ENCODE measurements around the gene SCRG1.

SCRG1 gene

DNA sequence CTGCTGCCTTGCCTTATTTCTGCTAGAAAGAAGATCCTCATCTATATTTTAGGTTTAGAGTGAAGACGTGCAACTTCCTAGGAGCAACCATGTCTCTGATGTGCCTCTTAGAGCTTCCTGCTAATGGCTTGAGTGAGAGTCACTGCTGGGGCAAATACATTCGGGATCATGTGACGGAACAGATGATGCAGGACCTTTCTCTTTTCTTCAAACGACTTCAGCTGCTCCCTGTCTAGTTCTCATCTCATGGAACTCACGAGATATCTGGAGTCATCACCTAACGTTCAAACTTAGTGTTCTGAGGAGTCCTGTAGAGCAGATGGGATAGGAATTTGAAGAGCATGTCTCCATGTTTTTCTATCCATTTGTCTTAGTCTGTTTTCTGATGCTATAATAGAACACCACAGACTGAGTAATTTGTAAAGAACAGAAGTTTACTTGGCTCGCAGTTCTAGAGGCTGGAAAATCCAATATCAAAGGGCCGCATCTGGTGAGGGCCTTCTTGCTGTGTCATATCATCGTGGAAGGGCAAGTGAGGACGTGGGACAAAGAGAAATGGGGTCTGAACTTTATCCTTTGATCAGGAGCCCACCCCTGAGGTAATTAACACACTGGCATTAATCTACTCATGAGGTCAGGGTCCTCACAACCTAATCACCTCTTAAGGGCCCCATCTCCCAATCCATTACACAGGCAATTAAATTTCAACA, 43.5 kb upstream of the SCRG1 start:
- Histone ChIP-seq H3K27ac (ENCODE audit: extremely low read depth, low read depth, low read length) (no peak overlapping the region), H3K4me1 (ENCODE audit: control insufficient read depth, insufficient read depth, low read length) (peaks cover 4% of the 10 kb centered on the region), H3K4me3 (ENCODE audit: low read depth, low read length) (no peak overlapping the region), H3K9me3 (ENCODE audit: control insufficient read depth, insufficient read depth, low read depth, low read length) (no peaks in the 10 kb centered on the region), H3K36me3 (ENCODE audit: control insufficient read depth in 2 of 2, insufficient read depth in 1 of 2, low read length in 2 of 2) (no peaks in the 10 kb centered on the region)
- CTCF ChIA-PET, result no interaction called here
- TF ChIP-seq ZNF184 (tag by site-specific recombination; IDR thresholded peaks at IDR 0.05), result no peak
- no peak for TF ChIP-seq ZNF548 (tag by site-specific recombination; IDR thresholded peaks at IDR 0.05)
- TF ChIP-seq KLF8 (tag by site-specific recombination; IDR thresholded peaks at IDR 0.05), result no peak
- TF ChIP-seq, protein P1, sequence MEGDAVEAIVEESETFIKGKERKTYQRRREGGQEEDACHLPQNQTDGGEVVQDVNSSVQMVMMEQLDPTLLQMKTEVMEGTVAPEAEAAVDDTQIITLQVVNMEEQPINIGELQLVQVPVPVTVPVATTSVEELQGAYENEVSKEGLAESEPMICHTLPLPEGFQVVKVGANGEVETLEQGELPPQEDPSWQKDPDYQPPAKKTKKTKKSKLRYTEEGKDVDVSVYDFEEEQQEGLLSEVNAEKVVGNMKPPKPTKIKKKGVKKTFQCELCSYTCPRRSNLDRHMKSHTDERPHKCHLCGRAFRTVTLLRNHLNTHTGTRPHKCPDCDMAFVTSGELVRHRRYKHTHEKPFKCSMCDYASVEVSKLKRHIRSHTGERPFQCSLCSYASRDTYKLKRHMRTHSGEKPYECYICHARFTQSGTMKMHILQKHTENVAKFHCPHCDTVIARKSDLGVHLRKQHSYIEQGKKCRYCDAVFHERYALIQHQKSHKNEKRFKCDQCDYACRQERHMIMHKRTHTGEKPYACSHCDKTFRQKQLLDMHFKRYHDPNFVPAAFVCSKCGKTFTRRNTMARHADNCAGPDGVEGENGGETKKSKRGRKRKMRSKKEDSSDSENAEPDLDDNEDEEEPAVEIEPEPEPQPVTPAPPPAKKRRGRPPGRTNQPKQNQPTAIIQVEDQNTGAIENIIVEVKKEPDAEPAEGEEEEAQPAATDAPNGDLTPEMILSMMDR (tag by site-specific recombination; IDR thresholded peaks at IDR 0.05), result no peak
- TF ChIP-seq, protein P2, sequence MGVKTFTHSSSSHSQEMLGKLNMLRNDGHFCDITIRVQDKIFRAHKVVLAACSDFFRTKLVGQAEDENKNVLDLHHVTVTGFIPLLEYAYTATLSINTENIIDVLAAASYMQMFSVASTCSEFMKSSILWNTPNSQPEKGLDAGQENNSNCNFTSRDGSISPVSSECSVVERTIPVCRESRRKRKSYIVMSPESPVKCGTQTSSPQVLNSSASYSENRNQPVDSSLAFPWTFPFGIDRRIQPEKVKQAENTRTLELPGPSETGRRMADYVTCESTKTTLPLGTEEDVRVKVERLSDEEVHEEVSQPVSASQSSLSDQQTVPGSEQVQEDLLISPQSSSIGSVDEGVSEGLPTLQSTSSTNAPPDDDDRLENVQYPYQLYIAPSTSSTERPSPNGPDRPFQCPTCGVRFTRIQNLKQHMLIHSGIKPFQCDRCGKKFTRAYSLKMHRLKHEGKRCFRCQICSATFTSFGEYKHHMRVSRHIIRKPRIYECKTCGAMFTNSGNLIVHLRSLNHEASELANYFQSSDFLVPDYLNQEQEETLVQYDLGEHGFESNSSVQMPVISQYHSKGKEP (tag by site-specific recombination; IDR thresholded peaks at IDR 0.05), result no peak
- TF ChIP-seq, protein P3, sequence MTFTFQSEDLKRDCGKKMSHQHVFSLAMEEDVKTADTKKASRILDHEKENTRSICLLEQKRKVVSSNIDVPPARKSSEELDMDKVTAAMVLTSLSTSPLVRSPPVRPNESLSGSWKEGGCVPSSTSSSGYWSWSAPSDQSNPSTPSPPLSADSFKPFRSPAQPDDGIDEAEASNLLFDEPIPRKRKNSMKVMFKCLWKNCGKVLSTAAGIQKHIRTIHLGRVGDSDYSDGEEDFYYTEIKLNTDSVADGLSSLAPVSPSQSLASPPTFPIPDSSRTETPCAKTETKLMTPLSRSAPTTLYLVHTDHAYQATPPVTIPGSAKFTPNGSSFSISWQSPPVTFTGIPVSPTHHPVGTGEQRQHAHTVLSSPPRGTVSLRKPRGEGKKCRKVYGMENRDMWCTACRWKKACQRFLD (tag by site-specific recombination; IDR thresholded peaks at IDR 0.05), result no peak
- no peak for TF ChIP-seq ZBTB1 (tag by site-specific recombination; IDR thresholded peaks at IDR 0.05)
- no peak for TF ChIP-seq SCRT2 (tag by site-specific recombination; IDR thresholded peaks at IDR 0.05)
- TF ChIP-seq, protein P4, sequence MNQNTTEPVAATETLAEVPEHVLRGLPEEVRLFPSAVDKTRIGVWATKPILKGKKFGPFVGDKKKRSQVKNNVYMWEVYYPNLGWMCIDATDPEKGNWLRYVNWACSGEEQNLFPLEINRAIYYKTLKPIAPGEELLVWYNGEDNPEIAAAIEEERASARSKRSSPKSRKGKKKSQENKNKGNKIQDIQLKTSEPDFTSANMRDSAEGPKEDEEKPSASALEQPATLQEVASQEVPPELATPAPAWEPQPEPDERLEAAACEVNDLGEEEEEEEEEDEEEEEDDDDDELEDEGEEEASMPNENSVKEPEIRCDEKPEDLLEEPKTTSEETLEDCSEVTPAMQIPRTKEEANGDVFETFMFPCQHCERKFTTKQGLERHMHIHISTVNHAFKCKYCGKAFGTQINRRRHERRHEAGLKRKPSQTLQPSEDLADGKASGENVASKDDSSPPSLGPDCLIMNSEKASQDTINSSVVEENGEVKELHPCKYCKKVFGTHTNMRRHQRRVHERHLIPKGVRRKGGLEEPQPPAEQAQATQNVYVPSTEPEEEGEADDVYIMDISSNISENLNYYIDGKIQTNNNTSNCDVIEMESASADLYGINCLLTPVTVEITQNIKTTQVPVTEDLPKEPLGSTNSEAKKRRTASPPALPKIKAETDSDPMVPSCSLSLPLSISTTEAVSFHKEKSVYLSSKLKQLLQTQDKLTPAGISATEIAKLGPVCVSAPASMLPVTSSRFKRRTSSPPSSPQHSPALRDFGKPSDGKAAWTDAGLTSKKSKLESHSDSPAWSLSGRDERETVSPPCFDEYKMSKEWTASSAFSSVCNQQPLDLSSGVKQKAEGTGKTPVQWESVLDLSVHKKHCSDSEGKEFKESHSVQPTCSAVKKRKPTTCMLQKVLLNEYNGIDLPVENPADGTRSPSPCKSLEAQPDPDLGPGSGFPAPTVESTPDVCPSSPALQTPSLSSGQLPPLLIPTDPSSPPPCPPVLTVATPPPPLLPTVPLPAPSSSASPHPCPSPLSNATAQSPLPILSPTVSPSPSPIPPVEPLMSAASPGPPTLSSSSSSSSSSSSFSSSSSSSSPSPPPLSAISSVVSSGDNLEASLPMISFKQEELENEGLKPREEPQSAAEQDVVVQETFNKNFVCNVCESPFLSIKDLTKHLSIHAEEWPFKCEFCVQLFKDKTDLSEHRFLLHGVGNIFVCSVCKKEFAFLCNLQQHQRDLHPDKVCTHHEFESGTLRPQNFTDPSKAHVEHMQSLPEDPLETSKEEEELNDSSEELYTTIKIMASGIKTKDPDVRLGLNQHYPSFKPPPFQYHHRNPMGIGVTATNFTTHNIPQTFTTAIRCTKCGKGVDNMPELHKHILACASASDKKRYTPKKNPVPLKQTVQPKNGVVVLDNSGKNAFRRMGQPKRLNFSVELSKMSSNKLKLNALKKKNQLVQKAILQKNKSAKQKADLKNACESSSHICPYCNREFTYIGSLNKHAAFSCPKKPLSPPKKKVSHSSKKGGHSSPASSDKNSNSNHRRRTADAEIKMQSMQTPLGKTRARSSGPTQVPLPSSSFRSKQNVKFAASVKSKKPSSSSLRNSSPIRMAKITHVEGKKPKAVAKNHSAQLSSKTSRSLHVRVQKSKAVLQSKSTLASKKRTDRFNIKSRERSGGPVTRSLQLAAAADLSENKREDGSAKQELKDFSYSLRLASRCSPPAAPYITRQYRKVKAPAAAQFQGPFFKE (tag by site-specific recombination; IDR thresholded peaks at IDR 0.05; ENCODE audit: borderline replicate concordance), result no peak
- no peak for TF ChIP-seq SP2 (tag by site-specific recombination; IDR thresholded peaks at IDR 0.05)
- TF ChIP-seq SETDB1 (IDR thresholded peaks at IDR 0.05; ENCODE audit: insufficient read length, low read length), result no peak
- no peak for TF ChIP-seq ZNF610 (tag by site-specific recombination; IDR thresholded peaks at IDR 0.05; ENCODE audit: borderline replicate concordance)
- POLR2A ChIA-PET, result no interaction called here

DNA sequence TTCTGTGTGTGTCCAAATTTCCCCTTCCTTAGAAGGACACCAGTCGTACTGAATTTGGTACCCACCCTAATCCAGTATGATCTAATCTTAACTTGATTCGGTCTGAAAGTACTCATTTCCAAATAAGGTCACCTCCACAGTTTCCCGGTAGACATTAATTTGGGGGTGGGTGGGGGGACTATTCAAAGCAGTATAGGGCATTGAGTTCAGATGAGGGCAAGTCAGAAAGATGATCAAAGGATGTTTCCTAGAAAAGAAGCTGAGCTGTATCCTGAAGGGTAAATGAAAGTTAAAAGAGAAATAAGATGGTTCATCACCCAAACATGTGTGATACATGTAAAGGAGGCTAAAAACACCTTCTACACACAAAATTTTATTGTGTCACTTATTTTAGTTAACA, 42.0 kb upstream of the SCRG1 start:
- H3K4me1 ChIP-seq (ENCODE audit: control insufficient read depth, insufficient read depth, low read length), result peaks cover 7% of the 10 kb centered on the region
- no peak overlapping the region for H3K4me3 ChIP-seq (ENCODE audit: low read depth, low read length)
- ChIA-PET POLR2A (no interaction called here), CTCF (interaction anchor here (0.6 kb wide), 1 partner anchor 913 kb away, joined by 3 read pairs; no protein-coding TSS in a partner anchor)
- no peak overlapping the region for H3K27ac ChIP-seq (ENCODE audit: extremely low read depth, low read depth, low read length)
- no peaks in the 10 kb centered on the region for H3K36me3 ChIP-seq (ENCODE audit: control insufficient read depth in 2 of 2, insufficient read depth in 1 of 2, low read length in 2 of 2)
- H3K9me3 ChIP-seq (ENCODE audit: control insufficient read depth, insufficient read depth, low read depth, low read length), result no peaks in the 10 kb centered on the region
- no peak for TF ChIP-seq ZNF529 (tag by site-specific recombination; IDR thresholded peaks at IDR 0.05; ENCODE audit: insufficient replicate concordance)
- no peak for TF ChIP-seq HOXD13 (CRISPR knock-in tag; IDR thresholded peaks at IDR 0.05; ENCODE audit: borderline replicate concordance)
- TF ChIP-seq SP2 (tag by site-specific recombination; IDR thresholded peaks at IDR 0.05), result no peak
- no peak for TF ChIP-seq KLF10 (tag by site-specific recombination; IDR thresholded peaks at IDR 0.05)
- TF ChIP-seq, protein P5, sequence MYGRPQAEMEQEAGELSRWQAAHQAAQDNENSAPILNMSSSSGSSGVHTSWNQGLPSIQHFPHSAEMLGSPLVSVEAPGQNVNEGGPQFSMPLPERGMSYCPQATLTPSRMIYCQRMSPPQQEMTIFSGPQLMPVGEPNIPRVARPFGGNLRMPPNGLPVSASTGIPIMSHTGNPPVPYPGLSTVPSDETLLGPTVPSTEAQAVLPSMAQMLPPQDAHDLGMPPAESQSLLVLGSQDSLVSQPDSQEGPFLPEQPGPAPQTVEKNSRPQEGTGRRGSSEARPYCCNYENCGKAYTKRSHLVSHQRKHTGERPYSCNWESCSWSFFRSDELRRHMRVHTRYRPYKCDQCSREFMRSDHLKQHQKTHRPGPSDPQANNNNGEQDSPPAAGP (tag by site-specific recombination; IDR thresholded peaks at IDR 0.05), result no peak
- TF ChIP-seq KLF7 (tag by site-specific recombination; IDR thresholded peaks at IDR 0.05; ENCODE audit: borderline replicate concordance), result no peak
- TF ChIP-seq, protein P6, sequence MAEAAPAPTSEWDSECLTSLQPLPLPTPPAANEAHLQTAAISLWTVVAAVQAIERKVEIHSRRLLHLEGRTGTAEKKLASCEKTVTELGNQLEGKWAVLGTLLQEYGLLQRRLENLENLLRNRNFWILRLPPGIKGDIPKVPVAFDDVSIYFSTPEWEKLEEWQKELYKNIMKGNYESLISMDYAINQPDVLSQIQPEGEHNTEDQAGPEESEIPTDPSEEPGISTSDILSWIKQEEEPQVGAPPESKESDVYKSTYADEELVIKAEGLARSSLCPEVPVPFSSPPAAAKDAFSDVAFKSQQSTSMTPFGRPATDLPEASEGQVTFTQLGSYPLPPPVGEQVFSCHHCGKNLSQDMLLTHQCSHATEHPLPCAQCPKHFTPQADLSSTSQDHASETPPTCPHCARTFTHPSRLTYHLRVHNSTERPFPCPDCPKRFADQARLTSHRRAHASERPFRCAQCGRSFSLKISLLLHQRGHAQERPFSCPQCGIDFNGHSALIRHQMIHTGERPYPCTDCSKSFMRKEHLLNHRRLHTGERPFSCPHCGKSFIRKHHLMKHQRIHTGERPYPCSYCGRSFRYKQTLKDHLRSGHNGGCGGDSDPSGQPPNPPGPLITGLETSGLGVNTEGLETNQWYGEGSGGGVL (tag by site-specific recombination; IDR thresholded peaks at IDR 0.05), result no peak
- TF ChIP-seq ZNF324 (tag by site-specific recombination; IDR thresholded peaks at IDR 0.05), result no peak
- no peak for TF ChIP-seq ZNF747 (tag by site-specific recombination; IDR thresholded peaks at IDR 0.05)
- TF ChIP-seq ZNF138 (tag by site-specific recombination; IDR thresholded peaks at IDR 0.05; ENCODE audit: borderline replicate concordance), result no peak

Measured in HEK293 (cell line).